CD4-positive, CD25-positive, alpha-beta regulatory T cell (primary cell): Measurements from ENCODE around the gene PIK3C2G. TPM values are rescaled to one million over a fixed set of nuclear protein-coding genes. Genes with fewer than 3 reads are reported as not detected.
"Not testable (repeated sequence)": the region's sequence is repeated elsewhere in the genome, so short reads cannot be mapped to it uniquely, and the experiment has no call there.

Source experiments
- ATAC-seq, 2 donors: fragments of 150-1000 bp; cut with Tn5 transposase; one replicate each; pipeline ENCODE4 v1.10.0; 2021; ENCODE audit warnings: low read depth in 2 of 2, moderate number of reproducible peaks in 2 of 2, moderate library complexity in 1 of 2
- DNase-seq, 3 donors: peaks; one replicate each; pipeline versions ENCODE4 v3.0.0 to v3.0.0-alpha.2; 2012 to 2022; ENCODE audit warnings: mixed read lengths in 1 of 3
- H3K27ac ChIP-seq: one replicate; pipeline ENCODE4 v1.7.0; 2013; ENCODE audit warnings: mild to moderate bottlenecking, low read length; ENCODE audit not compliant: insufficient read depth, poor library complexity, severe bottlenecking
- H3K27me3 ChIP-seq: one replicate; pipeline ENCODE4 v1.7.0; 2013; ENCODE audit warnings: low read length; ENCODE audit not compliant: control insufficient read depth, insufficient read depth
- H3K36me3 ChIP-seq: one replicate; pipeline ENCODE4 v1.7.0; 2013; ENCODE audit warnings: mild to moderate bottlenecking, low read length, moderate library complexity; ENCODE audit not compliant: control insufficient read depth, insufficient read depth
- H3K4me1 ChIP-seq: 2 replicates; pipeline ENCODE4 v1.7.0; 2013; ENCODE audit warnings: mild to moderate bottlenecking, low read length; ENCODE audit not compliant: insufficient read depth, control insufficient read depth, poor library complexity, severe bottlenecking
- H3K4me3 ChIP-seq: one replicate; pipeline ENCODE4 v1.7.0; 2013; ENCODE audit warnings: low read depth, mild to moderate bottlenecking, low read length, moderate library complexity
- H3K9me3 ChIP-seq, 2 experiments: 1 replicate in 1 of 2; 2 replicates in 1 of 2; pipeline ENCODE4 v1.7.0; 2013; ENCODE audit warnings: low read length in 2 of 2, mild to moderate bottlenecking in 1 of 2, moderate library complexity in 1 of 2; ENCODE audit not compliant: control insufficient read depth in 2 of 2
- H3K27ac Mint-ChIP-seq, 3 donors: one replicate each; pipeline ENCODE4 v1.8.0; 2020 to 2022; ENCODE audit warnings: mild to moderate bottlenecking in 3 of 3, mixed read lengths in 3 of 3, moderate library complexity in 2 of 3
- H3K27me3 Mint-ChIP-seq: one replicate; pipeline ENCODE4 v1.8.0; 2022; ENCODE audit warnings: mild to moderate bottlenecking, mixed read lengths
- H3K36me3 Mint-ChIP-seq: one replicate; pipeline ENCODE4 v1.8.0; 2020; ENCODE audit warnings: mixed read lengths
- H3K4me1 Mint-ChIP-seq, 4 donors: one replicate each; pipeline ENCODE4 v1.8.0; 2020 to 2022; ENCODE audit warnings: mixed read lengths in 4 of 4, mild to moderate bottlenecking in 1 of 4
- H3K4me3 Mint-ChIP-seq, 4 donors: one replicate each; pipeline ENCODE4 v1.8.0; 2020 to 2022; ENCODE audit warnings: mild to moderate bottlenecking in 4 of 4, mixed read lengths in 4 of 4, moderate library complexity in 3 of 4
- H3K9me3 Mint-ChIP-seq, 7 donors: one replicate each; pipeline ENCODE4 v1.8.0; 2020 to 2022; ENCODE audit warnings: mixed read lengths in 7 of 7, mild to moderate bottlenecking in 3 of 7, moderate library complexity in 2 of 7
- polyA plus RNA-seq, 4 donors: library from polyadenylated mRNA; unstranded; fragments of 300-500 nt; fragmentation: Illumina TruSeq; gene quantifications; one replicate each; pipeline ENCODE4 v1.2.3, GENCODE V29; 2021
- total RNA-seq: library from RNA; stranded (reverse); gene quantifications from one replicate; pipeline ENCODE4 v1.2.3, GENCODE V29; 2022

PIK3C2G gene
- total and polyA plus RNA-seq, 5 donors from 2014 or later: not detected

DNA sequence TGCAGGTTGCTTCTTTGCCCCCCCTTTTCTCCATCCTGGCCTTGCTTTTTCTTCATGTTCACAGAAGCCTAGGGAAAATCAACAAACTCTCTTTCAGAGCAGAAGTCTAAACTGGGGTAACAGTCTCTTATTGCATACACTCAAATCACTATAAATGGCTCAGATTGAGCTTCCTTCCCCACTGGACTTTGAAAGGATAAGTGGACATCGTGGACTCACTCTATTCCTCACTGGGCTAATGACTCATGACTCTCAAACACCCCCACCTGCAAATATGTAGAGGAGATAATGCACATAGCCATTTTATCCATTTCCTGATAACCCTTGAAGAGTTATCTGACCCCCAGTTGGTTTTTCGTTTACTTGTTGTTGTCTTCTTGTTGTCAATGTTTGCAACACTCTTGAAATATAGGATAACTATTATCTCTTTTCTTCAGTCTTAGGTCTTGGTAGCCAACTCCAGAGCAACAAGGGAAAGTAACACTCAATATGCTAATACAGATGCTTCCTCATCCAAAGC lies 221.3 kb downstream of the PIK3C2G start:
- Histone ChIP-seq H3K27ac (no peak overlapping the region), H3K4me3 (no peak overlapping the region), H3K27me3 (no peaks in the 10 kb centered on the region), H3K36me3 (no peaks in the 10 kb centered on the region), H3K4me1 (no peaks in the 10 kb centered on the region), H3K9me3 (no peaks in the 10 kb centered on the region)
- Mint-ChIP-seq H3K27me3 (peaks cover 4% of the 10 kb centered on the region), H3K4me1 (no peaks in the 10 kb centered on the region), H3K4me3 (no peak overlapping the region), H3K27ac (no peak overlapping the region), H3K36me3 (no peaks in the 10 kb centered on the region), H3K9me3 (peaks cover 0 to 21% (median 4%) of the 10 kb centered on the region in 7 donors)
- DNase-seq (no peak), ATAC-seq (no peak)

- no peaks in the 10 kb centered on the region for H3K4me1 ChIP-seq
- Mint-ChIP-seq H3K27ac (no peak overlapping the region), H3K9me3 (peaks cover 0 to 27% (median 4%) of the 10 kb centered on the region in 7 donors), H3K36me3 (no peaks in the 10 kb centered on the region), H3K4me3 (no peak overlapping the region), H3K4me1 (no peaks in the 10 kb centered on the region), H3K27me3 (peaks cover 4% of the 10 kb centered on the region)
- no peaks in the 10 kb centered on the region for H3K27me3 ChIP-seq
- no peaks in the 10 kb centered on the region for H3K9me3 ChIP-seq
- no peak for ATAC-seq
- DNase-seq: no peak
- H3K36me3 ChIP-seq: no peaks in the 10 kb centered on the region
- H3K4me3 ChIP-seq: no peak overlapping the region
- H3K27ac ChIP-seq: no peak overlapping the region
These were observed 222.5 kb downstream of the PIK3C2G start for GRCh38 chr12:18483698-18484325.

DNA sequence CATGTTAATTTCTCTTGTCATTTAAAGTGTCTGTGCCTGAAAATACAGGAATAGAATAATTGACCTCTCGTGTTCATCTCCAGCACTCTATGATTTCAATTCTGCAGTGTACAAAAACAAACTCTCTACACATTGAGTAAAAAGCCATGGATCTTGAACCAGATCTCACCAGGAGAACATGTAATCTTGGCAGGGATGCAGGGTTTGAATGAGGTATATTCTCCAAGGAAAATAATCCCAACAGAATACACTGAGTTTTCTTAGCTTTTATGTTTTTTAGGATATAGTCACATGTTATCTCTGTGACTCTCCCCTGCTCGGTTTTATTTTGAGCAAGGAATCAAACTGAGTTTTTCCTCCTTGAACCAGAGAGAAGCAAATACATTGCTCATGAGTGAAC lies 224.7 kb downstream of the PIK3C2G start:
- no peaks in the 10 kb centered on the region for H3K4me1 ChIP-seq
- H3K27ac Mint-ChIP-seq: no peak overlapping the region
- ATAC-seq: no peak
- no peaks in the 10 kb centered on the region for H3K27me3 ChIP-seq
- H3K4me3 ChIP-seq: no peak overlapping the region
- H3K9me3 ChIP-seq: no peaks in the 10 kb centered on the region
- no peaks in the 10 kb centered on the region for H3K36me3 ChIP-seq
- H3K4me1 Mint-ChIP-seq: no peaks in the 10 kb centered on the region
- peaks cover 0 to 27% (median 4%) of the 10 kb centered on the region in 7 donors for H3K9me3 Mint-ChIP-seq
- no peak overlapping the region for H3K4me3 Mint-ChIP-seq
- DNase-seq: no peak
- H3K27ac ChIP-seq: no peak overlapping the region
- no peaks in the 10 kb centered on the region for H3K36me3 Mint-ChIP-seq
- H3K27me3 Mint-ChIP-seq: peaks cover 4% of the 10 kb centered on the region

- Histone ChIP-seq H3K27me3 (no peaks in the 10 kb centered on the region), H3K9me3 (no peaks in the 10 kb centered on the region), H3K4me3 (no peak overlapping the region), H3K27ac (no peak overlapping the region), H3K36me3 (no peaks in the 10 kb centered on the region), H3K4me1 (no peaks in the 10 kb centered on the region)
- Mint-ChIP-seq H3K4me3 (no peak overlapping the region), H3K27me3 (peaks cover 4% of the 10 kb centered on the region), H3K9me3 (peaks cover 0 to 31% (median 4%) of the 10 kb centered on the region in 7 donors), H3K27ac (no peak overlapping the region), H3K36me3 (no peaks in the 10 kb centered on the region), H3K4me1 (no peaks in the 10 kb centered on the region)
- no peak for DNase-seq
- ATAC-seq: no peak
These were observed 226.2 kb downstream of the PIK3C2G start for GRCh38 chr12:18487509-18487908.

- H3K27me3 ChIP-seq: no peaks in the 10 kb centered on the region
- Mint-ChIP-seq H3K27me3 (no peaks in the 10 kb centered on the region), H3K4me3 (no peak overlapping the region), H3K4me1 (no peaks in the 10 kb centered on the region), H3K36me3 (no peaks in the 10 kb centered on the region), H3K9me3 (peaks cover 0 to 11% (median 0%) of the 10 kb centered on the region in 7 donors), H3K27ac (no peak overlapping the region)
- H3K36me3 ChIP-seq: no peaks in the 10 kb centered on the region
- no peak overlapping the region for H3K4me3 ChIP-seq
- no peaks in the 10 kb centered on the region for H3K9me3 ChIP-seq
- H3K4me1 ChIP-seq: no peaks in the 10 kb centered on the region
- no peak overlapping the region for H3K27ac ChIP-seq
- ATAC-seq (no peak), DNase-seq (no peak)
These were observed 231.2 kb downstream of the PIK3C2G start for GRCh38 chr12:18492372-18493025.

- Histone ChIP-seq H3K27ac (no peak overlapping the region), H3K36me3 (no peaks in the 10 kb centered on the region), H3K4me1 (no peaks in the 10 kb centered on the region), H3K4me3 (no peak overlapping the region), H3K27me3 (no peaks in the 10 kb centered on the region), H3K9me3 (no peaks in the 10 kb centered on the region)
- no peaks in the 10 kb centered on the region for H3K4me1 Mint-ChIP-seq
- H3K27me3 Mint-ChIP-seq: no peaks in the 10 kb centered on the region
- ATAC-seq: no peak
- H3K36me3 Mint-ChIP-seq: no peaks in the 10 kb centered on the region
- peaks cover 0 to 14% (median 4%) of the 10 kb centered on the region in 7 donors for H3K9me3 Mint-ChIP-seq
- no peak overlapping the region for H3K27ac Mint-ChIP-seq
- no peak overlapping the region for H3K4me3 Mint-ChIP-seq
- no peak for DNase-seq
These were observed 234.8 kb downstream of the PIK3C2G start for GRCh38 chr12:18496156-18496555.

DNA sequence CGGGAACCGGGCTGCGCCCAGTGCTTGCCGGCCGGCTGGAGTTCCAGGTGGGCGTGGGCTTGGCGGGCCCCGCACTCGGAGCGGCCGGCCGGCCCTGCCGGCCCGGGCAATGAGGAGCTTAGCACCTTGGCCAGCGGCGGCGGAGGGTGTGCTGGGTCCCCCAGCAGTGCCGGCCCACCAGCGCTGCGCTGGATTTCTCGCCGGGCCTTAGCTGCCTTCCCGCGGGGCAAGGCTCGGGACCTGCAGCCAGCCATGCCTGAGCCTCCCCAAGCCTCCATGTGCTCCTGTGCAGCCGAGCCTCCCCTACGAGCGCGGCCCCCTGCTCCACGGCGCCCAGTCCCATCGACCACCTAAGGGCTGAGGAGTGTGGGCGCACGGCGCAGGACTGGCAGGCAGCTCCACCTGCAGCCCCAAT lies 238.8 kb downstream of the PIK3C2G start:
- H3K4me1 Mint-ChIP-seq, H3K36me3 ChIP-seq, H3K27me3 Mint-ChIP-seq, ATAC-seq, H3K27me3 ChIP-seq, H3K4me1 ChIP-seq, H3K27ac Mint-ChIP-seq, H3K4me3 ChIP-seq, H3K36me3 Mint-ChIP-seq, H3K27ac ChIP-seq, H3K4me3 Mint-ChIP-seq, H3K9me3 ChIP-seq, DNase-seq: not testable (repeated sequence)
- H3K9me3 Mint-ChIP-seq: peaks cover 0 to 15% (median 7%) of the 10 kb centered on the region in 7 donors

DNA sequence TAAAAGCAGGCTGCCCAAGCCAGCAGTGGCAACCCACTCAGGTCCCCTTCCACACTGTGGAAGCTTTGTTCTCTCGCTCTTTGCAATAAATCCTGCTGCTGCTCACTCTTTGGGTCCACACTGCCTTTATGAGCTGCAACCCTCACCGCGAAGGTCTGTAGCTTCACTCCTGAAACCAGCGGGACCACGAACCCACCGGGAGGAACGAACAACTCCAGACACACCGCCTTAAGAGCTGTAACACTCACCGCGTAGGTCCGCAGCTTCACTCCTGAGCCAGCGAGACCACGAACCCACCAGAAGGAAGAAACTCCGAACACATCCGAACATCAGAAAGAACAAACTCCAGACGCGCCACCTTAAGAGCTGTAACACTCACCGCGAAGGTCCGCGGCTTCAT lies 239.4 kb downstream of the PIK3C2G start:
- not testable (repeated sequence) for H3K4me1 ChIP-seq, H3K36me3 Mint-ChIP-seq, H3K4me3 Mint-ChIP-seq, H3K4me1 Mint-ChIP-seq, DNase-seq, H3K27me3 Mint-ChIP-seq, H3K27me3 ChIP-seq, H3K9me3 ChIP-seq, H3K27ac Mint-ChIP-seq, ATAC-seq, H3K27ac ChIP-seq, H3K36me3 ChIP-seq, H3K4me3 ChIP-seq
- peaks cover under 1 to 17% (median 7%) of the 10 kb centered on the region in 7 donors for H3K9me3 Mint-ChIP-seq
